Osteoblast (primary cell): ENCODE measurements around the gene GNB3. TPM values are rescaled to one million over a fixed set of nuclear protein-coding genes. Genes with fewer than 3 reads are reported as not detected.

Experiments
- DNase-seq: peaks from one replicate; pipeline ENCODE4 v3.0.0; 2011; ENCODE audit warnings: low spot score, mixed read lengths; ENCODE audit not compliant: insufficient read length; ENCODE audit errors: missing footprints
- H2AFZ ChIP-seq: 2 replicates; pipeline ENCODE4 v1.6.0; 2011; ENCODE audit warnings: mild to moderate bottlenecking, low read length
- H3K27ac ChIP-seq: 2 replicates; pipeline ENCODE4 v1.5.1; 2011; ENCODE audit warnings: mild to moderate bottlenecking, low read depth, low read length, moderate library complexity
- H3K27me3 ChIP-seq: 2 replicates; pipeline ENCODE4 v1.6.0; 2012; ENCODE audit warnings: mild to moderate bottlenecking, control low read depth, inconsistent platforms, low read length, moderate library complexity; ENCODE audit not compliant: insufficient read depth
- H3K36me3 ChIP-seq: 2 replicates; pipeline ENCODE4 v1.5.1; 2011; ENCODE audit warnings: mild to moderate bottlenecking, low read length, control low read depth, moderate library complexity; ENCODE audit not compliant: insufficient read depth
- H3K4me1 ChIP-seq: 2 replicates; pipeline ENCODE4 v1.5.1; 2011; ENCODE audit warnings: mild to moderate bottlenecking, low read length, control low read depth, moderate library complexity; ENCODE audit not compliant: insufficient read depth
- H3K4me2 ChIP-seq: 2 replicates; pipeline ENCODE4 v1.6.0; 2011; ENCODE audit warnings: mild to moderate bottlenecking, low read length; ENCODE audit not compliant: insufficient read depth
- H3K4me3 ChIP-seq: fragments of 200-600 bp; sonication (generic); 3 replicates; pipeline ENCODE4 v1.5.1; 2012; ENCODE audit warnings: mild to moderate bottlenecking, low read length, inconsistent platforms; ENCODE audit not compliant: insufficient read depth
- H3K79me2 ChIP-seq: 2 replicates; pipeline ENCODE4 v1.6.0; 2012; ENCODE audit warnings: mild to moderate bottlenecking, low read length, control low read depth, inconsistent platforms; ENCODE audit not compliant: insufficient read depth
- H3K9me3 ChIP-seq: 2 replicates; pipeline ENCODE4 v1.5.1; 2011; ENCODE audit warnings: low read depth, low read length, control low read depth
- H4K20me1 ChIP-seq: 2 replicates; pipeline ENCODE4 v1.6.0; 2012; ENCODE audit warnings: mild to moderate bottlenecking, low read length, control low read depth; ENCODE audit not compliant: insufficient read depth
- CTCF ChIP-seq: IDR thresholded peaks from 2 replicates; pipeline ENCODE4 v1.5.1; 2011; ENCODE audit warnings: mild to moderate bottlenecking, low read depth, low read length, moderate library complexity; ENCODE audit errors: extremely low read depth
- total RNA-seq: library from RNA; depleted of rRNA; stranded (reverse); fragments of >200 nt; gene quantifications from 2 replicates; pipeline ENCODE4 v1.2.3, GENCODE V29; 2012

Gene GNB3
- total RNA-seq, 1 donor = 1.4 TPM

GRCh38 chr12:6866163-6866919, 25.6 kb downstream of the GNB3 start:
- Histone ChIP-seq H3K27me3 (no peaks in the 10 kb centered on the region), H3K4me2 (peak overlapping the region; percentile 88), H3K9me3 (no peaks in the 10 kb centered on the region), H2AFZ (no peak overlapping the region), H3K79me2 (peaks cover 38% of the 10 kb centered on the region), H4K20me1 (peaks cover 33% of the 10 kb centered on the region), H3K27ac (peak overlapping the region; percentile 52), H3K4me1 (peaks cover 32% of the 10 kb centered on the region), H3K36me3 (peaks cover 57% of the 10 kb centered on the region), H3K4me3 (peak overlapping the region; percentile 81)
- no peak for TF ChIP-seq CTCF
- DNase-seq = peak; percentile 87

- TF ChIP-seq CTCF = no peak
- no peaks in the 10 kb centered on the region for H3K9me3 ChIP-seq
- H3K79me2 ChIP-seq = peaks cover 44% of the 10 kb centered on the region
- H3K27ac ChIP-seq = peak overlapping the region; percentile 52
- H3K27me3 ChIP-seq = no peaks in the 10 kb centered on the region
- no peak for DNase-seq
- H3K4me2 ChIP-seq = peak overlapping the region; percentile 88
- peaks cover 36% of the 10 kb centered on the region for H3K4me1 ChIP-seq
- H2AFZ ChIP-seq = peak overlapping the region; percentile 76
- peak overlapping the region; percentile 81 for H3K4me3 ChIP-seq
- peaks cover 51% of the 10 kb centered on the region for H3K36me3 ChIP-seq
- peaks cover 39% of the 10 kb centered on the region for H4K20me1 ChIP-seq
Observed at GRCh38 chr12:6866920-6867412, 26.2 kb downstream of the GNB3 start.

- Histone ChIP-seq H4K20me1 (peaks cover 42% of the 10 kb centered on the region), H3K4me2 (peak within 1 kb of the TSS; percentile 94), H3K27me3 (no peaks in the 10 kb centered on the region), H3K4me1 (peaks cover 39% of the 10 kb centered on the region), H3K36me3 (peaks cover 46% of the 10 kb centered on the region), H3K79me2 (peaks cover 50% of the 10 kb centered on the region), H3K9me3 (no peaks in the 10 kb centered on the region), H3K27ac (peak within 1 kb of the TSS; percentile 70), H3K4me3 (peak within 1 kb of the TSS; percentile 81), H2AFZ (peak within 1 kb of the TSS; percentile 76)
- DNase-seq = peak; percentile 98
- no peak for TF ChIP-seq CTCF
Observed at GRCh38 chr12:6867413-6868210, 26.9 kb downstream of the GNB3 start, which contains the start of gene TPI1. Gene TPI1 (plus strand): TSS chr12:6867531. CDS start chr12:6867567, 36 bp downstream.
